Muscle of leg (tissue), 11 donors: ENCODE measurements around the gene NAALADL2. TPM values are rescaled to one million over a fixed set of nuclear protein-coding genes. Genes with fewer than 3 reads are reported as not detected.

Experiments
- DNase-seq: peaks from one replicate; pipeline ENCODE4 v3.0.0; 2013
- H3K27ac ChIP-seq: one replicate; pipeline ENCODE4 v1.5.1; 2013; ENCODE audit warnings: mild to moderate bottlenecking, low read length, control low read depth
- H3K27me3 ChIP-seq: one replicate; pipeline ENCODE4 v1.6.1; 2013; ENCODE audit warnings: low read length; ENCODE audit not compliant: control insufficient read depth, insufficient read depth
- H3K36me3 ChIP-seq: one replicate; pipeline ENCODE4 v1.6.1; 2013; ENCODE audit warnings: low read length; ENCODE audit not compliant: control insufficient read depth, insufficient read depth
- H3K4me1 ChIP-seq: one replicate; pipeline ENCODE4 v1.6.1; 2013; ENCODE audit warnings: low read length; ENCODE audit not compliant: control insufficient read depth, insufficient read depth
- H3K4me3 ChIP-seq: one replicate; pipeline ENCODE4 v1.5.1; 2013; ENCODE audit warnings: low read length, control low read depth
- H3K9me3 ChIP-seq: replicated peaks from 2 replicates; pipeline ENCODE4 v1.6.1; 2013; ENCODE audit warnings: low read depth, low read length; ENCODE audit not compliant: control insufficient read depth
- WGBS: methylation state at CpG from one replicate; pipeline ENCODE4 v1.1.5; 2013; ENCODE audit warnings: missing lambda C conversion rate; ENCODE audit not compliant: insufficient coverage; 5-methylcytosine and 5-hydroxymethylcytosine counted together
- polyA plus RNA-seq, 8 donors: library from polyadenylated mRNA; unstranded; fragments of 120-200 nt; gene quantifications; one replicate each; pipeline versions ENCODE4 v1.2.1 to v1.2.3, GENCODE V29; 2013; ENCODE audit warnings: inconsistent platforms in 1 of 8, low replicate concordance in 1 of 8; ENCODE audit not compliant: insufficient read length in 8 of 8, insufficient read depth in 1 of 8
- total RNA-seq: library from RNA; stranded (reverse); fragments of 120-200 nt; gene quantifications from one replicate; pipeline ENCODE4 v1.2.4, GENCODE V29; 2013

The NAALADL2 gene
- total and polyA plus RNA-seq, 9 donors = 4.8 to 17.4 (median 8.0) TPM

DNA sequence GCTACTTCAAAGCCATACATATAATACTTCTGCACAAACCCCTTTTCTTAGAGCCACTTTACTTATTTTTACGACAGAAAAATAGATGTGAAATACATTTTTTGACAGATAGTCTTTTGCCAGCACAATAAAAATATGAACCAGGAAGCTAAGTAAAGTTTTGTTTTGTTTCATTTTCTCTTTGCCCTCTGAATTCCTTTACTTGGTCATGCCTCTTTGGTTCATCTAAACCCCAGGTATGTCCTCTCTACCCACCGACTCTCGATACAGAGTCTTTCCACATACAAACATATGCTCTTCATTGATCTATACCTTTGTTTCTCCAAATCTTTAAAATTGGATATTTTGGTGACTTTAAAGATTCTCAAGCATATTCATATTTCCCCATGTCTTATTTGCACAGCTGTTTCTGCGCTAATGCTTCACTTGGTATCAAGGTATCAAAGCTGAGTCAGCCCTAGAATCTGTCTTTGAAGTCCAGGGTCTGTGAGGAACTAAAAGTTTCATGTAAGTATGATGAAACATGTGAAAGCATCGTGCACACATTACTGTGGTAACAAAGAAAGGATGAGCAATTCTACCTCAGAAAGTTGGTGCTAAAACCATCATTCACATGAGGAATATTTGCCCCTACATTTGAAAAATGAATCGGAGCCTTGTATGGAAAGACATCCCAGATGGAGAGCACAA is 845.4 kb downstream of the NAALADL2 start:
- H3K27me3 ChIP-seq = no peaks in the 10 kb centered on the region
- no peaks in the 10 kb centered on the region for H3K4me1 ChIP-seq
- no peaks in the 10 kb centered on the region for H3K36me3 ChIP-seq
- DNase-seq = no peak
- H3K27ac ChIP-seq = no peak overlapping the region
- H3K4me3 ChIP-seq = no peak overlapping the region
- no peaks in the 10 kb centered on the region for H3K9me3 ChIP-seq
- WGBS = 88% methylated on average over 1 of the region's 6 CpGs

DNA sequence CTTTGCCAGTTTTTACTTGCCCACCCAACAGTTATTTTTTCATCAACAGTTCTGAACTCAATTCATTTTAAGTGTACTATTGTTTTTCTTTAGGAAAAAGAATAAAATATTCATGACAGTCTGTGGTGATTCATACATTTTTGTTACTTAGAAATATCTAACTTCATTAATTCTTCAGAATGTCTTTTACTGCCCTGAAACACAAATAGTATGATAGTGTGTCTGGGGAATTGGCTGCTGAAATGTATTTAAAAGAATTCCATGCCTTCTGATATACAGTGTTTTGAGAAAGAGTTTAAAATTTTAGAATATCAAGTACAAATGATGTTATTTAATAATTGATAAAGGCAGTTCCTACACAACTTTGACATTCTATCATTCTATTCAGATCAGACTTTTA is 854.1 kb downstream of the NAALADL2 start:
- H3K36me3 ChIP-seq = no peaks in the 10 kb centered on the region

DNA sequence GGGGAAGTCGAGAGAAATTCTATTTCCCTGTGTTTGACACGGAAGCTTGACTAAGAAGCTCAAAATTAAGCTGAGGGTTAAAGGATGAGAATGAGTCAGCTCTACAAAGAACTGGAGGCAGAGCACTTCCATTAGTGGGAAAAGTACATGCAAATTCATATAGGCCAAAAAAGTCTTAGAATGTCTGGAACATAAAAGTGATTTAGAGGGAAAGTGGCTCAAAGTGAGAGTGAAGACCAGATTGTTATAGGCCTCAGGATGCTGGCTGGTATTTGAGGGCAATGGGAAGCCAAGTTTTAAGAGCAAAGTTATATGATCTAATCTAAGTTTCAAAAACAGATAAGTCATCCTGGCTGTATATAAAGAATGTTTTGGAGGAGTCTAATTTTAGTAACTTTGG is 857.3 kb downstream of the NAALADL2 start:
- no peaks in the 10 kb centered on the region for H3K4me1 ChIP-seq
- no peaks in the 10 kb centered on the region for H3K36me3 ChIP-seq
- H3K9me3 ChIP-seq = no peaks in the 10 kb centered on the region
- DNase-seq = no peak
- no peak overlapping the region for H3K4me3 ChIP-seq
- H3K27me3 ChIP-seq = no peaks in the 10 kb centered on the region
- WGBS = 70% methylated on average over 2 of the region's 2 CpGs
- no peak overlapping the region for H3K27ac ChIP-seq

More for the DNA sequence above, 854.1 kb downstream of the NAALADL2 start:
- no peak overlapping the region for H3K4me3 ChIP-seq
- no peak overlapping the region for H3K27ac ChIP-seq
- peak; percentile 12 for DNase-seq
- no peaks in the 10 kb centered on the region for H3K27me3 ChIP-seq
- no peaks in the 10 kb centered on the region for H3K9me3 ChIP-seq
- no peaks in the 10 kb centered on the region for H3K4me1 ChIP-seq

DNA sequence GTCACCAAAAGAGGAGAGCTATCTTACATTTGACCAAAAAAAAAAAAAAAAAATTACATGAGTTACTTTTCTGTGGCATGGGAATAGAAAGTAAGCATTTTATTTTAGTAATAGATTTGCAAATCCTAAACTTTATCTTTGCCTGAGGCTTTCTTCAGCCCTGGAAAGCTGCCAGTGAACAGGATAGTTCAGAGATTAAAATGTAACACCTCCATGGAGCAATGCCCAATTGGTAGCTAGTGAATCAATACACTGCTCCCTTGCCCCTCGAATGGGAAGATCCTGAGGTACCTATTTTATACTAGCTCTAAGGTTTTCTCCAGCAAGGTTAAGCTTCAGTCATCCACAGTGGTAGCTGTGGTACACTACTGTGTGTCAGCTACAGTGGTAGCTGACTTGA is 867.1 kb downstream of the NAALADL2 start:
- Histone ChIP-seq H3K27ac (no peak overlapping the region), H3K4me1 (no peaks in the 10 kb centered on the region), H3K9me3 (no peaks in the 10 kb centered on the region), H3K36me3 (no peaks in the 10 kb centered on the region), H3K4me3 (no peak overlapping the region), H3K27me3 (no peaks in the 10 kb centered on the region)
- no CpG with 5 or more reads among the region's 1 CpG for WGBS
- DNase-seq = no peak

DNA sequence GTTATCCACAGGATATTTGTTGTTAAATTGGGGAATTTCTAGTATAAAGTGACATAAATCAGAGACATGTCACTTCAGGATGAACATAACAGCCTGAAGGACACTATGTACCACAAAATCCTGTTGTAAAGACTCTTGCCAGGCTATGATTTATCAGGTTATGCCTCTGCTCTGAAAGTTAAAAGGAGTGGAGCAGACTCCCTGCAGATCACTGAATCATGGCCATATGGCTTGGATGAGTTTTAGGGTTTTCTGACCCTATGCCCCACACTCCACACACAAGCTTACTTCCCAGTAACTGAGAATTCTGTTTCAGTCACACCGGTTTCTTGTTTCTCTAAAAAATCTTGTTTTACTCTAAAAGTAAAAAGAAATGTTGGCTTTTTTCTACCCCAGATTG is 869.4 kb downstream of the NAALADL2 start:
- Histone ChIP-seq H3K36me3 (no peaks in the 10 kb centered on the region), H3K27me3 (no peaks in the 10 kb centered on the region), H3K27ac (no peak overlapping the region), H3K9me3 (no peaks in the 10 kb centered on the region), H3K4me3 (no peak overlapping the region), H3K4me1 (no peaks in the 10 kb centered on the region)
- WGBS = no CpG with 5 or more reads among the region's 1 CpG
- DNase-seq = no peak

DNA sequence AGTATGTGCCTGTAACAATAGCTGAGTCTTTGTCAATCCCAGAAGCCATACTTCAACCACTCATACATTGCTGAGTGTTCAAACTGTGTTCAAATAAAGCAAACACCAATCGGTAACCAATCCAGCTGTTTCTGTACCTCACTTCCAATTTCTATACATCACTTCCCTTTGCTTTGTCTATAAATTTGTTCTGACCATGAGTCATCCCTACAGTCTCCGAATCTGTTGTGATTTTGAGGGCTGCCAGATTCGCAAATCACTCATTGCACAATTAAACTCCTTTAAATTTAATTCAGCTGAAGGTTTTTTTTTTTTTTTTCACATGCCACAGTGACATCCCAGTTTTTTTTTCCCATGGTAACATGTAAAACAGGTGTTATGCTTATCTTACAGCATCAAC is 870.3 kb downstream of the NAALADL2 start:
- H3K9me3 ChIP-seq = no peaks in the 10 kb centered on the region
- no peaks in the 10 kb centered on the region for H3K36me3 ChIP-seq
- no peak for DNase-seq
- no peak overlapping the region for H3K4me3 ChIP-seq
- H3K27me3 ChIP-seq = no peaks in the 10 kb centered on the region
- no peaks in the 10 kb centered on the region for H3K4me1 ChIP-seq
- no CpG with 5 or more reads among the region's 3 CpGs for WGBS
- H3K27ac ChIP-seq = no peak overlapping the region

DNA sequence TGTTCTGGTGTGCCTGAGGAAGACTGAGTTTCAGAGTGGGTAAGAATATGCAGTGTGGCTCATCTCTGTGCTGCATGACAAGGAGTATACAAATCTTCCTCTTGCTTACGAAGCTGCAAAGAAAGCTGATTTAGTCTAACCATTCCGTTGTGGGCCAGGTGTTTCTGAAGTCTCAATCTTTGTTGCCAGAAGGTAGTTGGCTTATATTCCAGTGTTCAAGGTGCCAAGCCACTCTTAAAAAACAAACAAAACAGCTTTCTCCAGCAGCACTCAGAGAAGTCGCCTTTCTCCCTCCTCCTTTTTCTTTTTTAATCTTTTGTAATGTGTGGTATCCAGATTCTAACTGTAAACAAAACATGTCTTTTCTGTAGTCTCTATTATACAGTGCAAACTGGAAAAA is 872.4 kb downstream of the NAALADL2 start:
- H3K36me3 ChIP-seq = no peaks in the 10 kb centered on the region
- no peak overlapping the region for H3K4me3 ChIP-seq
- no peaks in the 10 kb centered on the region for H3K27me3 ChIP-seq
- WGBS = no CpG with 5 or more reads among the region's 3 CpGs
- DNase-seq = no peak
- no peak overlapping the region for H3K27ac ChIP-seq
- H3K4me1 ChIP-seq = no peaks in the 10 kb centered on the region
- peaks cover 2% of the 10 kb centered on the region for H3K9me3 ChIP-seq

DNA sequence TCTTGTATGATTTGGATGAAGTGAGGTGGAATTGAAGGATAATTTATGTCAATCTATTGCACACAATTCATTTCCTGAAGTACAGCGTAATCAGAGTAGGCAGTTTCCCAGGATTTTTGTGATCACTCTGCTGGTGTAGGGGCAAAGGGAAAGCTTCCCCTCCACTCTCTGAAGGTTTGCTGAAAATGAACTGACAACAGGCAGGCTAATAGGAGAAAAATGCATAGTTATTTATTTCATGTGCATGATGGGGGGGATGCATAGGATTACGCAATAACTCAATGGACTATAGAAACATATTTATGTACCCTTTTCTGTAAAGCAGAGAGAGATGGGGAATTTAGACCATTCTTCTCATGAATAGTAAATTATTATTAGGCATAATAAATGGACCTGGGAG is 872.9 kb downstream of the NAALADL2 start:
- Histone ChIP-seq H3K9me3 (peaks cover 2% of the 10 kb centered on the region), H3K36me3 (no peaks in the 10 kb centered on the region), H3K4me3 (no peak overlapping the region), H3K4me1 (no peaks in the 10 kb centered on the region), H3K27ac (no peak overlapping the region), H3K27me3 (no peaks in the 10 kb centered on the region)
- no peak for DNase-seq
- WGBS = no CpG with 5 or more reads among the region's 2 CpGs

DNA sequence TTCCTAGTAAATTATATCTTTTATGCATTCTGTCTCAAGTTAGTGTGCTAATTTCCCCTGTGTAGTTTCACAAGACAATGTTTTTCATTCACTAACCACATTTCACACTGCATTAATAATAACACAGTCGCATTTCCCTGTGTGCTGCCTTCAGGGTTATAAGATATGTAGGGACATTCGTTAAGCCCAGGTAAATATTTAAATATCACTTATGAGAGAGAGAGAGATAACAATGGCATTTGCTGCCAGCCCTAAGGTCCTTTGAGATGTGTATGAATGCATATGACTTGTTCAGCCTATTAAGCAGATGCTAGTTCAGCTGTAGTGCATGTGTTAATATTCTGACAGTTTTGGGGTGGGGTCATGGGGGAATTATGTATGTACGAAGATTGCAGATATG is 876.7 kb downstream of the NAALADL2 start:
- H3K36me3 ChIP-seq = no peaks in the 10 kb centered on the region
- no peaks in the 10 kb centered on the region for H3K27me3 ChIP-seq
- H3K27ac ChIP-seq = no peak overlapping the region
- H3K9me3 ChIP-seq = peaks cover 2% of the 10 kb centered on the region
- no peaks in the 10 kb centered on the region for H3K4me1 ChIP-seq
- no CpG with 5 or more reads among the region's 3 CpGs for WGBS
- H3K4me3 ChIP-seq = no peak overlapping the region
- DNase-seq = no peak

DNA sequence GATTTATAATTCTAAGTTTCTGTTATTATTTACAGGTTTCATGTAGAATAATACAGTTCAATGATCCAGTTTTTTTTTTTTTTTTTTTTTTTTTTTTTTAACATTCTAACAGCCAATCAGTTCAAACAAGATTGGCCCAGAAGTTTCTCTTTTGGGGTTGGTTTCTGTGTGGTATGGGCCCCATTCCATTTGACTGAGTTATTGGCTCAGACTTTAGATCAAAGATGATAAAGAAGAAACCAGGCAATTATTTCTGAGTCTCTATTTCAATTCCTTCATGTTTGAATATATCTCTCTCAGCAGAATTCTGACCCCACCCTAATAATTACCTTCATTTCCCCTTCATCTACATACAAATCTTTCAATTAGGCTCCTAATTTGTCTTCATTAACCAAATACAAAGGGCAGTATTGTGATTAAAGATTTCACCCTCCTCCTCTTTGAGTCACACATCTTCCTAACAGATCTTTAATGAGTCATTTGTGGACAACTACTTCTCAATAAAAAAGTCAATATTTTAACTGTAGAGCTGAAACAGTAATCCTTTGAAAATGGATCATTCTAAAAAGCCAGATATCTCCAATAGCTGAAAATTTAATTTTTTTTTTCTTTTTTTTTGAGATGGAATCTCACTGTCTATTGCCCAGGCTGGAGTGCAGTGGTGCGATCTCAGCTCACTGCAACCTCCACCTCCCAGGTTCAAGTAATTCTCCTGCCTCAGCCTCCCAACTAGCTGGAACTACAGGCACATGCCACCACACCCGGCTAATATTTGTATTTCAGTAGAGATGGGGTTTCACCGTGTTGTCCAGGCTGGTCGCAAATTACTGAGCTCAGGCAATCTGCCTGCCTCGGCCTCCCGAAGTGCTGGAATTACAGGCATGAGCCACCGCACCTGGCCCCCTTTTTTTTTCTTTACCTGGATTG is 878.8 kb downstream of the NAALADL2 start:
- DNase-seq = no peak
- no peaks in the 10 kb centered on the region for H3K4me1 ChIP-seq
- H3K4me3 ChIP-seq = no peak overlapping the region
- 100% methylated on average over 3 of the region's 7 CpGs for WGBS
- H3K9me3 ChIP-seq = peaks cover 2% of the 10 kb centered on the region
- no peaks in the 10 kb centered on the region for H3K27me3 ChIP-seq
- H3K27ac ChIP-seq = no peak overlapping the region
- no peaks in the 10 kb centered on the region for H3K36me3 ChIP-seq
